Prostate gland (tissue), 2 donors: ENCODE data around the gene FBXW10B. TPM values are rescaled to one million over a fixed set of nuclear protein-coding genes. Genes with fewer than 3 reads are reported as not detected.

Experiments
- DNase-seq: peaks from one replicate; pipeline ENCODE4 v3.0.0-alpha.2; 2019; ENCODE audit warnings: low spot score
- H3K27ac ChIP-seq, 2 donors: fragments of 200-600 bp; sonication (generic); 2 replicates each; pipeline ENCODE4 v1.5.1; 2017 to 2019
- H3K27me3 ChIP-seq: fragments of 200-600 bp; sonication (generic); replicated peaks from 2 replicates; pipeline ENCODE4 v1.5.1; 2019; ENCODE audit not compliant: insufficient read depth
- H3K36me3 ChIP-seq, 2 donors: fragments of 200-600 bp; sonication (generic); 1 replicate in 1 of 2; 2 replicates in 1 of 2; pipeline versions ENCODE4 v1.5.1 to v1.8.1; 2017 to 2019
- H3K4me1 ChIP-seq: fragments of 200-600 bp; sonication (generic); replicated peaks from 2 replicates; pipeline ENCODE4 v1.5.1; 2019
- H3K4me3 ChIP-seq, 2 donors: fragments of 200-600 bp; sonication (generic); 2 replicates each; pipeline ENCODE4 v1.5.1; 2017 to 2019
- H3K9me3 ChIP-seq: fragments of 200-600 bp; sonication (generic); 2 replicates; pipeline ENCODE4 v1.5.1; 2017
- POLR2A ChIP-seq: fragments of 450-650 bp; IDR thresholded peaks from one replicate; pipeline ENCODE4 v1.6.1; 2016; ENCODE audit warnings: antibody characterized with exemption, mild to moderate bottlenecking
- POLR2AphosphoS5 ChIP-seq: sonication (generic); formaldehyde crosslinking; IDR thresholded peaks from one replicate; pipeline ENCODE4 v1.6.1; 2017; ENCODE audit warnings: antibody characterized with exemption
- WGBS: methylation state at CpG from one replicate; pipeline ENCODE4 v1.1.5; 2018; 5-methylcytosine and 5-hydroxymethylcytosine counted together
- intact Hi-C: fragments of 100-400 bp; cut with DNase I; formaldehyde crosslinking; loops from one replicate; pipeline ENCODE4 v1.14.2; 2022
- total RNA-seq, 2 donors: library from RNA; depleted of rRNA; stranded (reverse); fragments of >200 nt; gene quantifications; one replicate each; pipeline ENCODE4 v1.1.0, GENCODE V29; 2016
- TF ChIP-seq, protein P1 (sequence below), 4 experiments: fragments of 200-600 bp in 2 of 4; fragments of 450-650 bp in 2 of 4; sonication (generic) in 2 of 4; IDR thresholded peaks; 1 replicate in 3 of 4; 2 replicates in 1 of 4; pipeline ENCODE4 v1.5.1; 2016 to 2019; ENCODE audit warnings: antibody characterized with exemption in 4 of 4, mild to moderate bottlenecking in 2 of 4, moderate library complexity in 2 of 4

FBXW10B gene
- total RNA-seq, 2 donors from 2014 or later, result 5.1 TPM; not detected in 1

DNA sequence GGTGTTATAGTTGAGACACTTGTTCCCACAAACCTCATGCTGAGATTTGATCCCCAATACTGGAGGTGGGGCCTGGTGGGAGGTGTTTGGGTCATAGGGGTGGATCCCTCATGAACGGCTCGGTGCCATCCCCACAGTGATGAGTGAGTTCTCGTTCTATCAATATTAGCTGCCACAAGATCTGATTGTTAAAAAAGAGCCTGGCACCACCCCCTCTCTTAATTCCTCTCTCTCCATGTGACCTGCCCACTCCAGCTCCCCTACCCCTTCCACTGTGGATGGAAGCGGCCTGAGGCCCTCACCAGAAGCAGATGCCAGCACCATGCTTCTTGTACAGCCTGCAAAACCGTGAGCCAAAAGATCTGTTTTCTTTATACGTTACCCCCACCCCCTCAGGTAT is 33.5 kb upstream of the FBXW10B start:
- H3K36me3 ChIP-seq, result no peaks in the 10 kb centered on the region
- 72% methylated on average over 6 of the region's 6 CpGs for WGBS
- intact Hi-C loops, result no loop called here
- H3K27me3 ChIP-seq, result no peaks in the 10 kb centered on the region
- H3K4me3 ChIP-seq, result no peak overlapping the region
- no peaks in the 10 kb centered on the region for H3K9me3 ChIP-seq
- no peak for DNase-seq
- no peak overlapping the region for H3K27ac ChIP-seq
- peaks cover 7% of the 10 kb centered on the region for H3K4me1 ChIP-seq
- TF ChIP-seq, protein P1, sequence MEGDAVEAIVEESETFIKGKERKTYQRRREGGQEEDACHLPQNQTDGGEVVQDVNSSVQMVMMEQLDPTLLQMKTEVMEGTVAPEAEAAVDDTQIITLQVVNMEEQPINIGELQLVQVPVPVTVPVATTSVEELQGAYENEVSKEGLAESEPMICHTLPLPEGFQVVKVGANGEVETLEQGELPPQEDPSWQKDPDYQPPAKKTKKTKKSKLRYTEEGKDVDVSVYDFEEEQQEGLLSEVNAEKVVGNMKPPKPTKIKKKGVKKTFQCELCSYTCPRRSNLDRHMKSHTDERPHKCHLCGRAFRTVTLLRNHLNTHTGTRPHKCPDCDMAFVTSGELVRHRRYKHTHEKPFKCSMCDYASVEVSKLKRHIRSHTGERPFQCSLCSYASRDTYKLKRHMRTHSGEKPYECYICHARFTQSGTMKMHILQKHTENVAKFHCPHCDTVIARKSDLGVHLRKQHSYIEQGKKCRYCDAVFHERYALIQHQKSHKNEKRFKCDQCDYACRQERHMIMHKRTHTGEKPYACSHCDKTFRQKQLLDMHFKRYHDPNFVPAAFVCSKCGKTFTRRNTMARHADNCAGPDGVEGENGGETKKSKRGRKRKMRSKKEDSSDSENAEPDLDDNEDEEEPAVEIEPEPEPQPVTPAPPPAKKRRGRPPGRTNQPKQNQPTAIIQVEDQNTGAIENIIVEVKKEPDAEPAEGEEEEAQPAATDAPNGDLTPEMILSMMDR (IDR thresholded peaks at IDR 0.05), result no peak
- TF ChIP-seq POLR2A (no peak), POLR2AphosphoS5 (no peak)

DNA sequence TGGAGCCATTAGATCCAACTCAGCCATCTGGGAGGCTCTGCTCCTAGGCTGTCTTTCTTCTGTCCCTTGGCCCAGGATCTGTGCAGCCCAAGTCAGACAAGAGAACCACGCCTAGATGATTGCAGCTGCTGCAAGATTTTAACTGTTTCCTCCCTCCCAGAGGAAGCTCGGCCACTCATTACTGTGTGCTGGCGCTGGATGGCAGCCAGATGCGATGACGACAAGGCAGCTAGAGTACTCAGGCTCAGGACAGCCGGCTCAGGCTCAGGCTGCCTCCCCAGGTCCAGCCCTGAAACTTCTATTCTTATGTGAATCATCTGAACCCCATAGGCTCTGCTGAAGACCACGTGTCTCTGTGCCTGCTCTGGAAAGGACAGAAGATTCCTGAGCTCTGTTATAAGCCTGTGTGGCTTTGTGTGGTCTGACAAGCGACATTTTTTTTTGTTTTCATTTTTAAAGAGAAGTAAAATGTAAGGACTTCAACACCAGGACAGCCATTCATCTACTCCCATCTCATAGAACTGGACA is 32.1 kb upstream of the FBXW10B start:
- peak overlapping the region; percentile 6 to 48 for H3K27ac ChIP-seq
- H3K4me3 ChIP-seq, result peak overlapping the region; percentile 16 to 20
- no peaks in the 10 kb centered on the region for H3K27me3 ChIP-seq
- TF ChIP-seq, protein P1 (IDR thresholded peaks at IDR 0.05), result no peak
- TF ChIP-seq POLR2A (peak; percentile 65), POLR2AphosphoS5 (peak; percentile 73)
- no peaks in the 10 kb centered on the region for H3K9me3 ChIP-seq
- peaks cover 7% of the 10 kb centered on the region for H3K4me1 ChIP-seq
- peak; percentile 75 for DNase-seq
- WGBS, result under 1% methylated on average over 8 of the region's 8 CpGs
- no peaks in the 10 kb centered on the region for H3K36me3 ChIP-seq
- intact Hi-C loops, result no loop called here

DNA sequence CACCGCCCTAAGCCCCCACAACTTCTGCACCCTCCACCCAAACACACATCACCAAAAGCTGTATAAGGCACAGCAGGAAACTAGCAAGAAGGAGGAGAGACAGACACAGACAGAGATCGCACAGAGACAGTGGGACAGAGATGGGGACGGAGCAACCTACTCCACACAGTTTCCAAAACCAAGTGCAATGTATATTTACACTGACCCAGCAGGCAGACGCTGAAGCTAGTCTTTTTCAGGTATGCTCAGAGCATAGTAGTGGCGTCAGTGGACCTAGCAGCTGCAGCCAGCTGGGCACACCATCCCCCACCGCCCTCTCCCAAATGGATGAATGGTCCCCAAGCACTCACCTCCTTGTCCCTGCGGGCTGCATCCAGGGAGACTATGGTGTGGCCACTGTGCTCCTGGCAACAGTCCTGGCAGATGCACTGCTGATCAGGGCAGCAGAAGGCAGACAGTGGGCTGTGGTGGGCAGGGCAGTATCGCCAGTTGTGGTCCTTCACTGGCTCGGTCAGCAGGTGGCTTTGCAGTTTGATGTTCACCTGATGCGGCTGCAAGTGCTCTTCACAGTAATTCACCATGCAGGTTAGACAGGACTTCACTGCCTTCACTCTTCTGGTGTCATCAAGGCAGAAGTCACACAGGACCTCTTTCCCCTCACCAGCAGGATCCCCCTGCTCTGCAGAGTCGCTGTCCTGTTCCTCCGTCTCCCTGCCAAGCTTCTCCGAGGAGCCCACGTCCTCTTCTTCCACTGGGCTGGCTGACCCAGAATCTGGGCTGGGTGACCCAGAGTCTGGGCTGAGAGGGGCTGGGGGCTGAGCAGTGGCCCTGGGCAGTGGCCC is 31.5 kb upstream of the FBXW10B start:
- no peak for DNase-seq
- WGBS, result 31% methylated on average over 14 of the region's 14 CpGs
- intact Hi-C loops, result no loop called here

DNA sequence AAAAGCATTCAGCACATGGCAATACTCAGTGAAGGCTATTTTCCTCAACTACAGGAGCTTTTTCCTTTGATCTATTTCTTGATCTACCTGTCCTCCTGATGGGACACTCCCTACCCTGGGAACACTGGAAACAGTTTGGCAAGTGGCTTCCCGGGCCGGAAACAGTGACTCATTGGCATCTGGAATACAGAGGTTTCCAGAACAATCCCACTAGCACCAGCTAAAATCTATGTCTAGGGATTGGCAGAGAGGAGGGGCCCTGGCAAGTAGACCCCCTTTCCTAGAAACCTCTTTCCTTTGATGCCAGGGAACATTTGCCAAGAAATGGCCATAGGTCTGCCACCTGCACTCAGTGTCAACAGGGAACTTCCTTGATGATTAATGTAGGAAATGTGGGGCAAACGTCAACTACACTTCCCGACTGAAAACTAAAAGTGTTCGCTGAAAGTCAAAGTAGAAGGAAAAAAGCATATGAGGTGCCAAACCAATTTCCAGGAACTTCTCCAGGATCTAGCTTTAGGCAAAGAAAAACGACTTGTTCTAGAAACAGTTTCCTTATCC is 30.4 kb upstream of the FBXW10B start:
- no peak overlapping the region for H3K27ac ChIP-seq
- TF ChIP-seq, protein P1 (IDR thresholded peaks at IDR 0.05), result no peak
- TF ChIP-seq POLR2AphosphoS5, result peak; percentile 31
- H3K4me3 ChIP-seq, result no peak overlapping the region

More for the DNA sequence above, 31.5 kb upstream of the FBXW10B start:
- Histone ChIP-seq H3K27me3 (no peaks in the 10 kb centered on the region), H3K4me1 (peaks cover 7% of the 10 kb centered on the region), H3K36me3 (no peaks in the 10 kb centered on the region), H3K4me3 (peak overlapping the region; percentile 16 to 20), H3K27ac (peak overlapping the region; percentile 1 to 48), H3K9me3 (no peaks in the 10 kb centered on the region)
- TF ChIP-seq, protein P1 (IDR thresholded peaks at IDR 0.05), result no peak
- TF ChIP-seq POLR2AphosphoS5 (no peak), POLR2A (no peak)

More for the DNA sequence above, 30.4 kb upstream of the FBXW10B start:
- no peak for DNase-seq
- Histone ChIP-seq H3K36me3 (no peaks in the 10 kb centered on the region), H3K9me3 (no peaks in the 10 kb centered on the region), H3K27me3 (no peaks in the 10 kb centered on the region), H3K4me1 (peaks cover 7% of the 10 kb centered on the region)
- WGBS, result 17% methylated on average over 6 of the region's 6 CpGs
- intact Hi-C loops, result no loop called here
